IMR-90 (cell line): ENCODE measurements around the gene TTLL11. TPM values are rescaled to one million over a fixed set of nuclear protein-coding genes. Genes with fewer than 3 reads are reported as not detected.

Experiments
- ATAC-seq: fragments of 200-7000 bp; cut with Tn5 transposase; 2 replicates; pipeline ENCODE4 v1.9.1; 2020; ENCODE audit warnings: low read depth, mild to moderate bottlenecking, moderate library complexity
- BruUV-seq: library from RNA; stranded (reverse); fragments of 400-500 nt; replicated peaks from 2 replicates; lab custom pipeline; 2021; lab: Mats Ljungman, UMichigan
- CTCF ChIA-PET: fragments of 300-600 bp; formaldehyde crosslinking; extraction: SDS; loops from one replicate; lab custom pipeline; 2021; ENCODE audit warnings: antibody characterized with exemption; lab: Yijun Ruan, JAX
- POLR2A ChIA-PET: fragments of 300-600 bp; sonication (Branson Sonifier 250); formaldehyde crosslinking; loops from one replicate; lab custom pipeline; 2022; ENCODE audit warnings: antibody characterized with exemption; ENCODE audit not compliant: unreplicated experiment; lab: Charles Lee
- DNase-seq: peaks from one replicate; pipeline ENCODE4 v3.0.0; 2013
- H2AFZ ChIP-seq: replicated peaks from 2 replicates; pipeline ENCODE3; 2013; ENCODE audit warnings: low read length, mild to moderate bottlenecking; ENCODE audit not compliant: poor library complexity
- H2AK5ac ChIP-seq: 2 replicates; pipeline ENCODE4 v1.6.1; 2013; ENCODE audit warnings: low read depth, low read length, inconsistent platforms
- H2AK9ac ChIP-seq: replicated peaks from 2 replicates; pipeline ENCODE3; 2013; ENCODE audit warnings: mild to moderate bottlenecking, low read depth, low read length, moderate library complexity; ENCODE audit not compliant: poor library complexity
- H2BK120ac ChIP-seq: 2 replicates; pipeline ENCODE4 v1.6.1; 2013; ENCODE audit warnings: low read depth, low read length, inconsistent platforms
- H2BK15ac ChIP-seq: 3 replicates; pipeline ENCODE4 v1.6.1; 2013; ENCODE audit warnings: low read depth, low read length, inconsistent platforms
- H2BK20ac ChIP-seq: 2 replicates; pipeline ENCODE4 v1.6.1; 2013; ENCODE audit warnings: low read depth, mild to moderate bottlenecking, inconsistent platforms, low read length, moderate library complexity
- H2BK5ac ChIP-seq: 2 replicates; pipeline ENCODE4 v1.6.1; 2013; ENCODE audit warnings: mild to moderate bottlenecking, low read depth, low read length, inconsistent platforms; ENCODE audit not compliant: poor library complexity, severe bottlenecking
- H3K14ac ChIP-seq: replicated peaks from 2 replicates; pipeline ENCODE4 v1.6.1; 2013; ENCODE audit warnings: low read depth, low read length, inconsistent platforms
- H3K18ac ChIP-seq: 2 replicates; pipeline ENCODE4 v1.6.1; 2013; ENCODE audit warnings: low read depth, low read length, control low read depth
- H3K23ac ChIP-seq: 2 replicates; pipeline ENCODE4 v1.6.1; 2013; ENCODE audit warnings: low read depth, low read length, inconsistent platforms
- H3K27ac ChIP-seq: 2 replicates; pipeline ENCODE4 v1.5.1; 2013; ENCODE audit warnings: mild to moderate bottlenecking, control low read depth, low read length; ENCODE audit not compliant: insufficient read depth
- H3K27me3 ChIP-seq: 2 replicates; pipeline ENCODE4 v1.6.1; 2013; ENCODE audit warnings: low read length; ENCODE audit not compliant: control insufficient read depth, insufficient read depth
- H3K36me3 ChIP-seq: 2 replicates; pipeline ENCODE4 v1.6.1; 2013; ENCODE audit warnings: low read length, mixed read lengths; ENCODE audit not compliant: control insufficient read depth, insufficient read depth
- H3K4ac ChIP-seq: 2 replicates; pipeline ENCODE4 v1.6.1; 2013; ENCODE audit warnings: low read depth, low read length, inconsistent platforms
- H3K4me1 ChIP-seq: 2 replicates; pipeline ENCODE4 v1.6.1; 2013; ENCODE audit warnings: low read length, mixed read lengths; ENCODE audit not compliant: control insufficient read depth, insufficient read depth
- H3K4me2 ChIP-seq: 2 replicates; pipeline ENCODE4 v1.6.1; 2013; ENCODE audit warnings: low read depth, mild to moderate bottlenecking, control low read depth, low read length, moderate library complexity
- H3K4me3 ChIP-seq: 2 replicates; pipeline ENCODE4 v1.5.1; 2013; ENCODE audit warnings: low read depth, mild to moderate bottlenecking, control low read depth, low read length, moderate library complexity; ENCODE audit not compliant: insufficient read depth
- H3K56ac ChIP-seq: 2 replicates; pipeline ENCODE4 v1.6.1; 2013; ENCODE audit warnings: low read length, inconsistent platforms; ENCODE audit not compliant: insufficient read depth; ENCODE audit errors: extremely low read depth
- H3K79me1 ChIP-seq, 2 experiments: 2 replicates each; pipeline ENCODE4 v1.6.1; 2013; ENCODE audit warnings: low read length in 2 of 2, inconsistent platforms in 1 of 2, low read depth in 1 of 2
- H3K9ac ChIP-seq: 2 replicates; pipeline ENCODE4 v1.6.1; 2013; ENCODE audit warnings: low read depth, low read length, control low read depth
- H3K9me1 ChIP-seq: 2 replicates; pipeline ENCODE4 v1.6.1; 2013; ENCODE audit warnings: low read length, inconsistent platforms; ENCODE audit not compliant: insufficient read depth
- H3K9me3 ChIP-seq: 2 replicates; pipeline ENCODE4 v1.6.1; 2013; ENCODE audit warnings: low read length; ENCODE audit not compliant: control insufficient read depth, insufficient read depth
- H4K20me1 ChIP-seq: 2 replicates; pipeline ENCODE4 v1.6.1; 2013; ENCODE audit warnings: low read length, inconsistent platforms; ENCODE audit not compliant: insufficient read depth
- H4K5ac ChIP-seq: 2 replicates; pipeline ENCODE4 v1.6.1; 2013; ENCODE audit warnings: mild to moderate bottlenecking, low read depth, low read length, control low read depth
- H4K8ac ChIP-seq, 2 experiments: 2 replicates each; pipeline ENCODE4 v1.6.1; 2013; ENCODE audit warnings: low read depth in 2 of 2, low read length in 2 of 2, control low read depth in 1 of 2, inconsistent platforms in 1 of 2
- H4K91ac ChIP-seq: 2 replicates; pipeline ENCODE4 v1.6.1; 2013; ENCODE audit warnings: low read depth, low read length, inconsistent platforms; ENCODE audit not compliant: insufficient read depth
- CEBPB ChIP-seq: IDR thresholded peaks from 2 replicates; pipeline ENCODE4 v1.6.1; 2012; ENCODE audit warnings: low read depth, low read length, improper control_type of control experiment
- CHD1 ChIP-seq: IDR thresholded peaks from 2 replicates; pipeline ENCODE4 v1.6.1; 2012; ENCODE audit warnings: low read depth, low read length, improper control_type of control experiment
- CTCF ChIP-seq: conservative IDR thresholded peaks from 2 replicates; pipeline ENCODE4 v1.5.1; 2012; ENCODE audit warnings: mild to moderate bottlenecking, low read depth, low read length, improper control_type of control experiment
- FOS ChIP-seq: fragments of 150-350 bp; IDR thresholded peaks from 2 replicates; pipeline ENCODE4 v1.6.1; 2016; ENCODE audit warnings: low read depth, low read length
- MAFK ChIP-seq: IDR thresholded peaks from 2 replicates; pipeline ENCODE4 v1.6.1; 2012; ENCODE audit warnings: low read depth, low read length, improper control_type of control experiment
- MAZ ChIP-seq: IDR thresholded peaks from 2 replicates; pipeline ENCODE4 v1.6.1; 2012; ENCODE audit warnings: low read depth, mild to moderate bottlenecking, low read length, improper control_type of control experiment, moderate library complexity, borderline replicate concordance
- MXI1 ChIP-seq: IDR thresholded peaks from 2 replicates; pipeline ENCODE4 v1.6.1; 2012; ENCODE audit warnings: low read depth, mild to moderate bottlenecking, low read length, moderate library complexity, borderline replicate concordance
- NFE2L2 ChIP-seq: fragments of 150-350 bp; IDR thresholded peaks from 2 replicates; pipeline ENCODE4 v1.6.1; 2016; ENCODE audit warnings: low read depth, mild to moderate bottlenecking, low read length
- RAD21 ChIP-seq: IDR thresholded peaks from 2 replicates; pipeline ENCODE4 v1.6.1; 2012; ENCODE audit warnings: low read length, improper control_type of control experiment
- RCOR1 ChIP-seq: IDR thresholded peaks from 2 replicates; pipeline ENCODE4 v1.6.1; 2012; ENCODE audit warnings: mild to moderate bottlenecking, low read length, improper control_type of control experiment; ENCODE audit not compliant: insufficient replicate concordance
- RFX5 ChIP-seq: IDR thresholded peaks from 2 replicates; pipeline ENCODE4 v1.8.0; 2012; ENCODE audit warnings: low read depth, mild to moderate bottlenecking, low read length, moderate library complexity
- SMC3 ChIP-seq: fragments of 150-350 bp; IDR thresholded peaks from 2 replicates; pipeline ENCODE4 v1.6.1; 2016; ENCODE audit warnings: low read depth, mild to moderate bottlenecking, antibody characterized with exemption, low read length, moderate library complexity
- USF2 ChIP-seq: fragments of 150-350 bp; IDR thresholded peaks from 2 replicates; pipeline ENCODE4 v1.6.1; 2017; ENCODE audit warnings: mild to moderate bottlenecking, antibody characterized with exemption, low read length, low read depth
- WGBS, 2 experiments: methylation state at CpG; one replicate each; pipeline versions ENCODE4 v1.1.5 to v1.1.7; 2013; ENCODE audit warnings: missing lambda C conversion rate in 2 of 2; ENCODE audit not compliant: insufficient read length in 1 of 2; ENCODE audit errors: extremely low coverage in 2 of 2; 5-methylcytosine and 5-hydroxymethylcytosine counted together
- dilution Hi-C: fragments of 300-500 bp; cut with HindIII; formaldehyde crosslinking; loops from one replicate; pipeline ENCODE4 v1.14.3; 2018; ENCODE audit warnings: low sequenced_read_pairs; ENCODE audit not compliant: unreplicated experiment
- in situ Hi-C: fragments of 300-500 bp; cut with MboI; formaldehyde crosslinking; loops from 3 replicates; pipeline ENCODE4 v1.14.3; 2019; ENCODE audit warnings: low sequenced_read_pairs, inconsistent platforms, mixed read lengths
- intact Hi-C: fragments of 100-400 bp; cut with micrococcal nuclease; formaldehyde crosslinking; loops from 2 replicates; pipeline ENCODE4 v1.10.0; 2022
- polyA plus RNA-seq, 3 experiments: library from polyadenylated mRNA; depleted of rRNA; stranded (reverse); fragments of >200 nt; gene quantifications; 2 replicates each; pipeline ENCODE4 v1.2.3, GENCODE V29; 2012; ENCODE audit warnings: low replicate concordance in 1 of 3
- total RNA-seq: library from RNA; depleted of rRNA; stranded (reverse); fragments of >200 nt; gene quantifications from 2 replicates; pipeline ENCODE4 v1.2.3, GENCODE V29; 2012
- TF ChIP-seq, protein P1 (sequence below): fragments of 150-350 bp; IDR thresholded peaks from 2 replicates; pipeline ENCODE4 v1.6.1; 2016; ENCODE audit warnings: low read depth, mild to moderate bottlenecking, low read length, moderate library complexity, borderline replicate concordance

TTLL11 gene
- total and polyA plus RNA-seq, 2 of the 4 experiments (the other 2 are of a cell fraction), result 2.0 to 4.6 TPM

DNA sequence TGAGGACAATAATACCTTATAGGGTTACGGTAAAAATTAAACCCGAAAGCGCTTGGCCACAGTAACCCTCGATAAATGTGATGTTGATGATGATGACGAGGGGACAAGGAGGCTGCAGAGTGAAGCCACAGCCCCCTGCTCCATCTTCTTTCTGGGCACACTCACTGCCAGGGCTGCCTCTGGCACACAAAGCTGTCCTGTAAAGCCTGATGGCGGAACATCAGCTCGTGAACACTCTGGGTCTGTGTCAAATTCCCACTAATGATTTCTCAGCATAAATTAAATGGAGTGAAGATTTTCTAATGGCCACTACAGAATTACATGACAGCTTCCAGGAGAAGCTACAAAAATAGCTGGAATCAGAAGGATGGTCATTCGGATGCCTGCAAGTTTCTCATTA, 142.2 kb downstream of the TTLL11 start:
- BruUV-seq, result no TSS peak
- Histone ChIP-seq H2BK120ac (no peak overlapping the region), H3K9me1 (peaks cover 13% of the 10 kb centered on the region), H3K9ac (no peak overlapping the region), H3K27me3 (no peaks in the 10 kb centered on the region), H3K4me3 (no peak overlapping the region), H3K27ac (no peak overlapping the region), H3K79me1 (peaks cover 0 to 14% of the 10 kb centered on the region in 2 experiments; a peak in 1 of 4 replicates), H3K36me3 (no peaks in the 10 kb centered on the region), H2AK5ac (no peak overlapping the region), H4K20me1 (no peaks in the 10 kb centered on the region), H2BK5ac (no peak overlapping the region), H3K56ac (no peak overlapping the region), H2AFZ (no peak overlapping the region), H3K4me2 (no peak overlapping the region), H2BK15ac (no peak overlapping the region), H3K23ac (no peak overlapping the region), H3K18ac (no peak overlapping the region), H3K4me1 (peaks cover 10% of the 10 kb centered on the region), H2AK9ac (no peak overlapping the region), H3K4ac (no peak overlapping the region), H4K91ac (no peak overlapping the region), H4K5ac (no peak overlapping the region), H3K9me3 (no peaks in the 10 kb centered on the region), H2BK20ac (no peak overlapping the region), H3K14ac (no peak overlapping the region), H4K8ac (no peak overlapping the region)
- POLR2A ChIA-PET, result interaction anchor here (0.6 kb wide), 1 partner anchor 46 kb away, joined by 3 read pairs; no protein-coding TSS in a partner anchor
- TF ChIP-seq CTCF (no peak), MXI1 (no peak), CEBPB (no peak), RCOR1 (no peak), RFX5 (no peak), CHD1 (no peak), MAZ (no peak), NFE2L2 (no peak), MAFK (no peak), USF2 (no peak), RAD21 (no peak), FOS (no peak), SMC3 (no peak)
- TF ChIP-seq, protein P1, sequence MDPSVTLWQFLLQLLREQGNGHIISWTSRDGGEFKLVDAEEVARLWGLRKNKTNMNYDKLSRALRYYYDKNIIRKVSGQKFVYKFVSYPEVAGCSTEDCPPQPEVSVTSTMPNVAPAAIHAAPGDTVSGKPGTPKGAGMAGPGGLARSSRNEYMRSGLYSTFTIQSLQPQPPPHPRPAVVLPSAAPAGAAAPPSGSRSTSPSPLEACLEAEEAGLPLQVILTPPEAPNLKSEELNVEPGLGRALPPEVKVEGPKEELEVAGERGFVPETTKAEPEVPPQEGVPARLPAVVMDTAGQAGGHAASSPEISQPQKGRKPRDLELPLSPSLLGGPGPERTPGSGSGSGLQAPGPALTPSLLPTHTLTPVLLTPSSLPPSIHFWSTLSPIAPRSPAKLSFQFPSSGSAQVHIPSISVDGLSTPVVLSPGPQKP, result no peak
- DNase-seq (no peak), ATAC-seq (no peak)
- no CpG with 5 or more reads among the region's 8 CpGs for WGBS, 2 experiments
- CTCF ChIA-PET, result no interaction called here
- in situ Hi-C loops, result no loop called here
- intact Hi-C loops, result no loop called here
- dilution Hi-C loops, result no loop called here
